AG04449 (cell line): ENCODE measurements around the gene CREB3.
A peak's percentile ranks its signal among the peaks of the same experiment; 100 is the strongest.

ENCODE experiments used
- CTCF ChIA-PET: fragments of 350-600 bp; formaldehyde crosslinking; extraction: SDS; loops from one replicate; lab custom pipeline; 2021; ENCODE audit warnings: antibody characterized with exemption; lab: Yijun Ruan, JAX
- POLR2A ChIA-PET: fragments of 400-600, 350-600 bp; formaldehyde crosslinking; extraction: SDS; loops from one replicate; lab custom pipeline; 2020; ENCODE audit warnings: antibody characterized with exemption, inconsistent platforms; lab: Yijun Ruan, JAX
- DNase-seq: peaks from one replicate; pipeline ENCODE4 v3.0.0-alpha.2; 2010; ENCODE audit warnings: low read depth, low spot score
- H3K4me3 ChIP-seq: 2 replicates; pipeline ENCODE4 v1.5.1; 2011; ENCODE audit warnings: low read depth, mild to moderate bottlenecking, control low read depth, low read length
- TF ChIP-seq, protein P1 (sequence below): IDR thresholded peaks from one replicate; pipeline ENCODE4 v1.5.1; 2011; ENCODE audit warnings: mild to moderate bottlenecking, moderate library complexity, low read length, control low read depth, inconsistent platforms; ENCODE audit not compliant: insufficient read depth; ENCODE audit errors: missing control alignments

The CREB3 gene

GRCh38 chr9:35732800-35733541, 505 bp downstream of the CREB3 start:
- H3K4me3 ChIP-seq: peak overlapping the region; percentile 87
- ChIA-PET CTCF (interaction anchor here (0.6 to 31.2 kb wide), 7 partner anchors 10 to 218 kb away, joined by 3 to 816 read pairs (median 7); partner anchors contain the start of genes ARHGEF39 and TPM2), POLR2A (interaction anchor here (1.0 to 9.6 kb wide), 9 partner anchors 9 to 216 kb away, joined by 3 to 325 read pairs (median 5); partner anchors contain the start of genes ARHGEF39, CCDC107, GBA2 and RGP1)
- peak; percentile 45 for DNase-seq
- TF ChIP-seq, protein P1, sequence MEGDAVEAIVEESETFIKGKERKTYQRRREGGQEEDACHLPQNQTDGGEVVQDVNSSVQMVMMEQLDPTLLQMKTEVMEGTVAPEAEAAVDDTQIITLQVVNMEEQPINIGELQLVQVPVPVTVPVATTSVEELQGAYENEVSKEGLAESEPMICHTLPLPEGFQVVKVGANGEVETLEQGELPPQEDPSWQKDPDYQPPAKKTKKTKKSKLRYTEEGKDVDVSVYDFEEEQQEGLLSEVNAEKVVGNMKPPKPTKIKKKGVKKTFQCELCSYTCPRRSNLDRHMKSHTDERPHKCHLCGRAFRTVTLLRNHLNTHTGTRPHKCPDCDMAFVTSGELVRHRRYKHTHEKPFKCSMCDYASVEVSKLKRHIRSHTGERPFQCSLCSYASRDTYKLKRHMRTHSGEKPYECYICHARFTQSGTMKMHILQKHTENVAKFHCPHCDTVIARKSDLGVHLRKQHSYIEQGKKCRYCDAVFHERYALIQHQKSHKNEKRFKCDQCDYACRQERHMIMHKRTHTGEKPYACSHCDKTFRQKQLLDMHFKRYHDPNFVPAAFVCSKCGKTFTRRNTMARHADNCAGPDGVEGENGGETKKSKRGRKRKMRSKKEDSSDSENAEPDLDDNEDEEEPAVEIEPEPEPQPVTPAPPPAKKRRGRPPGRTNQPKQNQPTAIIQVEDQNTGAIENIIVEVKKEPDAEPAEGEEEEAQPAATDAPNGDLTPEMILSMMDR: peak; percentile 1

DNA sequence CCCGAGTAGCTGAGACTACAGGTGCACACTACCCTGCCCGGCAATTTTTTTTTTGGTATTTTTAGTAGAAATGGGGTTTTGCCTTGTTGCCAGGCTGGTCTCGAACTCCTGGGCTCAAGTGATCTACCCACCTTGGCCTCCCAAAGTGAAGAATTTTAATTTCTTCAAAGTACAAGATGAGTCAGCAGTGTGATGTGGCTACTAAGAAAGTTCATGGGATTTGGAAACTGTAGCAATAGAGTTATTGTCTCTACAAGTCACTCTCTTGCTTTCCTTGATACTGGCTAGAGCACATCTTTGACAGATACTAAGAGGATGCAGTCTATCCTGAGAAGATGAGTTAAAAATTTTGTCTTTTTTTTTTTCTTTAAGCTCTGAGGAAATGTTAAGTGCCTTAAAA, 1.6 kb downstream of the CREB3 start:
- ChIA-PET POLR2A (interaction anchor here (0.5 to 0.6 kb wide), 2 partner anchors 12 to 89 kb away, joined by 3 to 4 read pairs; no protein-coding TSS in a partner anchor), CTCF (interaction anchor here (0.8 to 7.0 kb wide), 7 partner anchors 12 to 177 kb away, joined by 3 to 130 read pairs (median 6); partner anchors contain the start of genes ARHGEF39, GBA2 and RGP1)
- TF ChIP-seq, protein P1: no peak
- DNase-seq: no peak
- H3K4me3 ChIP-seq: peak overlapping the region; percentile 1; the same call in 1 of the 2 replicates

GRCh38 chr9:35736201-35736633, 3.8 kb downstream of the CREB3 start:
- ChIA-PET CTCF (interaction anchor here (0.6 to 7.0 kb wide), 16 partner anchors 10 to 147 kb away, joined by 3 to 130 read pairs (median 4); partner anchors contain the start of genes GBA2 and RGP1), POLR2A (interaction anchor here (1.0 to 2.0 kb wide), 2 partner anchors 12 to 46 kb away, joined by 3 to 9 read pairs; partner anchors contain the start of genes GBA2 and RGP1)
- H3K4me3 ChIP-seq: no peak overlapping the region
- TF ChIP-seq, protein P1: peak; percentile 95
- DNase-seq: no peak

GRCh38 chr9:35737143-35737542, 4.7 kb downstream of the CREB3 start:
- ChIA-PET CTCF (interaction anchor here (1.0 to 7.0 kb wide), 6 partner anchors 9 to 145 kb away, joined by 3 to 130 read pairs (median 6); partner anchors contain the start of genes CCDC107, GBA2, RGP1 and RMRP), POLR2A (no interaction called here)
- H3K4me3 ChIP-seq: no peak overlapping the region
- TF ChIP-seq, protein P1: no peak
- no peak for DNase-seq

DNA sequence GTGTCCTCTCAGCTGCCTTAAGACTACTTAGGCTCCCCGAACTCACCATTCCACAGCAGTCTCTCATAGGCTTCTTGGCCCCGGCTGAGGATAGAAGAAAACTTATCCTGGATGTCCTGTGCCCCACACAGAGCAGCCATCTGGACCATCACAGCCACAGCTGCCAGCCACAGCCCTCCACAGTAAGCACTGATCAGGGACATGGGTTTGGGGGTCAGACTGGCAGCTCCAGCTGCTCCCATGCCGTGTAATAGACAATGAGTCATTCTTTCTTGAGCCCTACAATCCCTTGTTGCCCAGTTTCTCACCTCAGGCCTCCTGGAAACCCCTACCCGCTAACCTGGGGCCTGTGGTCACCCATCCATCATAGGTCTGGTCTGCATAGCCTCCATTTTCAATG, 5.7 kb downstream of the CREB3 start:
- TF ChIP-seq, protein P1: no peak
- CTCF ChIA-PET: interaction anchor here (0.9 to 7.0 kb wide), 5 partner anchors 8 to 80 kb away, joined by 3 to 130 read pairs (median 4); partner anchors contain the start of genes CCDC107, GBA2, RGP1 and RMRP

More for the DNA sequence above, 5.7 kb downstream of the CREB3 start:
- no peak overlapping the region for H3K4me3 ChIP-seq
- no peak for DNase-seq
- POLR2A ChIA-PET: no interaction called here
